Astrocyte of the spinal cord (primary cell): ENCODE results near the gene PMP22.

Source experiments
- DNase-seq: peaks from one replicate; pipeline ENCODE4 v3.0.0; 2011; ENCODE audit warnings: low read depth, low spot score
- H3K4me3 ChIP-seq: 2 replicates; pipeline ENCODE4 v1.5.1; 2011; ENCODE audit warnings: low read depth, mild to moderate bottlenecking, low read length, moderate library complexity
- CTCF ChIP-seq: IDR thresholded peaks from 2 replicates; pipeline ENCODE4 v1.5.1; 2012; ENCODE audit warnings: low read depth, mild to moderate bottlenecking, low read length, inconsistent platforms
- in situ Hi-C: cut with HindIII; loops from 2 replicates; pipeline ENCODE4 v1.10.0; 2017; ENCODE audit warnings: low sequenced_read_pairs

The PMP22 gene

GRCh38 chr17:15260376-15261257, 4.5 kb downstream of the PMP22 start:
- peak; percentile 55 for TF ChIP-seq CTCF
- in situ Hi-C loops, result no loop called here
- DNase-seq, result peak; percentile 91

GRCh38 chr17:15257796-15258512, 7.2 kb downstream of the PMP22 start:
- in situ Hi-C loops, result no loop called here
- DNase-seq, result no peak
- H3K4me3 ChIP-seq, result no peak overlapping the region
- no peak for TF ChIP-seq CTCF

More at GRCh38 chr17:15260376-15261257, 4.5 kb downstream of the PMP22 start:
- H3K4me3 ChIP-seq, result peak overlapping the region; percentile 80

- TF ChIP-seq CTCF, result peak; percentile 86
Measured at GRCh38 chr17:15257258-15257788, 7.8 kb downstream of the PMP22 start.

GRCh38 chr17:15256689-15257088, 8.4 kb downstream of the PMP22 start:
- H3K4me3 ChIP-seq, result no peak overlapping the region
- in situ Hi-C loops, result no loop called here
- DNase-seq, result no peak
- no peak for TF ChIP-seq CTCF

More at GRCh38 chr17:15257258-15257788, 7.8 kb downstream of the PMP22 start:
- H3K4me3 ChIP-seq, result no peak overlapping the region
- in situ Hi-C loops, result no loop called here
- DNase-seq, result peak; percentile 81

- H3K4me3 ChIP-seq, result no peak overlapping the region
- in situ Hi-C loops, result no loop called here
- no peak for TF ChIP-seq CTCF
- DNase-seq, result no peak
Measured at GRCh38 chr17:15255713-15256454, 9.2 kb downstream of the PMP22 start.
